Measurements from ENCODE around the gene NR5A2. TPM values are rescaled to one million over a fixed set of nuclear protein-coding genes. Genes with fewer than 3 reads are reported as not detected.

NR5A2 gene
- total and polyA plus RNA-seq, 10 of the 15 experiments (the other 5 are each of a cell fraction or from before 2014, with no cell fraction given) = 0.02 to 0.60 (median 0.15) TPM; not detected in 1

DNA sequence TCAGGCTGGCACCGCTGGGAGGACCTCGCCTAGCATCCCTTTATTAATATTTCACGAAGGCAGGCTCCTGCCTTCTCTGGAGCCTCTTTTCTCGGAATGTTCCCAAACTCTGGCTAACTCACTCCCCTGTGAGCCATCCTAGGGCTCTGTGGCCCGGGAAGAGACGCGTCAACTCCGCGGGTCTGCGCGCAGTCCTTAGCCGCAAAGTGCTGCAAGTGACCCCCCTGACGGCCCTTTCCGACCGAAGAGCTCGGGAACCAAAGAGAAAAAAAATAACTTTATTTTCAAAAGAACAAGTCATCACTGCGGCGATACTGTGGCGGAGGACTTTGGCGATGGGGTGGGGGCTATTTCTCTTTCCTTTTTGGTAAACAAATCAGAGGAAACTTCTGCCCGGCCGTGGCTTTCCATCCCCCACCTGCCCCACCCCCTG is 14.6 kb downstream of the NR5A2 start (continued):
- TF ChIP-seq IRF3 (IDR thresholded peaks at IDR 0.05) (no peak), ASH2L (IDR thresholded peaks at IDR 0.05; ENCODE audit: borderline replicate concordance, low read depth) (no peak), BCL11A (IDR thresholded peaks at IDR 0.05; ENCODE audit: low read depth, low read length) (no peak), CBX5 (IDR thresholded peaks at IDR 0.05; ENCODE audit: low read depth) (no peak), ZNF592 (IDR thresholded peaks at IDR 0.05) (no peak), BMI1 (IDR thresholded peaks at IDR 0.05; ENCODE audit: borderline replicate concordance) (no peak), ZNF384 (IDR thresholded peaks at IDR 0.05; ENCODE audit: borderline replicate concordance, low read depth, low read length) (no peak), ZNF24 (IDR thresholded peaks at IDR 0.05) (no peak), MEF2A (IDR thresholded peaks at IDR 0.05; ENCODE audit: insufficient read depth, low read depth, low read length) (no peak), ZNF217 (IDR thresholded peaks at IDR 0.05) (no peak), IKZF2 (IDR thresholded peaks at IDR 0.05) (no peak)
- TF ChIP-seq, protein P1, sequence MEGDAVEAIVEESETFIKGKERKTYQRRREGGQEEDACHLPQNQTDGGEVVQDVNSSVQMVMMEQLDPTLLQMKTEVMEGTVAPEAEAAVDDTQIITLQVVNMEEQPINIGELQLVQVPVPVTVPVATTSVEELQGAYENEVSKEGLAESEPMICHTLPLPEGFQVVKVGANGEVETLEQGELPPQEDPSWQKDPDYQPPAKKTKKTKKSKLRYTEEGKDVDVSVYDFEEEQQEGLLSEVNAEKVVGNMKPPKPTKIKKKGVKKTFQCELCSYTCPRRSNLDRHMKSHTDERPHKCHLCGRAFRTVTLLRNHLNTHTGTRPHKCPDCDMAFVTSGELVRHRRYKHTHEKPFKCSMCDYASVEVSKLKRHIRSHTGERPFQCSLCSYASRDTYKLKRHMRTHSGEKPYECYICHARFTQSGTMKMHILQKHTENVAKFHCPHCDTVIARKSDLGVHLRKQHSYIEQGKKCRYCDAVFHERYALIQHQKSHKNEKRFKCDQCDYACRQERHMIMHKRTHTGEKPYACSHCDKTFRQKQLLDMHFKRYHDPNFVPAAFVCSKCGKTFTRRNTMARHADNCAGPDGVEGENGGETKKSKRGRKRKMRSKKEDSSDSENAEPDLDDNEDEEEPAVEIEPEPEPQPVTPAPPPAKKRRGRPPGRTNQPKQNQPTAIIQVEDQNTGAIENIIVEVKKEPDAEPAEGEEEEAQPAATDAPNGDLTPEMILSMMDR (IDR thresholded peaks at IDR 0.05 in 2 of 3, conservative IDR thresholded peaks at IDR 0.05 in 1 of 3; ENCODE audit: control insufficient read depth in 2 of 3, extremely low read depth in 1 of 3, insufficient read depth in 1 of 3, low read depth in 3 of 3, low read length in 3 of 3) = no peak
- TF ChIP-seq, protein P2, sequence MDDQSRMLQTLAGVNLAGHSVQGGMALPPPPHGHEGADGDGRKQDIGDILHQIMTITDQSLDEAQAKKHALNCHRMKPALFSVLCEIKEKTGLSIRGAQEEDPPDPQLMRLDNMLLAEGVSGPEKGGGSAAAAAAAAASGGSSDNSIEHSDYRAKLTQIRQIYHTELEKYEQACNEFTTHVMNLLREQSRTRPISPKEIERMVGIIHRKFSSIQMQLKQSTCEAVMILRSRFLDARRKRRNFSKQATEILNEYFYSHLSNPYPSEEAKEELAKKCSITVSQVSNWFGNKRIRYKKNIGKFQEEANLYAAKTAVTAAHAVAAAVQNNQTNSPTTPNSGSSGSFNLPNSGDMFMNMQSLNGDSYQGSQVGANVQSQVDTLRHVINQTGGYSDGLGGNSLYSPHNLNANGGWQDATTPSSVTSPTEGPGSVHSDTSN (IDR thresholded peaks at IDR 0.05; ENCODE audit: insufficient replicate concordance, low read depth, low read length) = no peak

Data from GM12878 (cell line).